Measurements from ENCODE around the gene CHD6.

Gene CHD6

GRCh38 chr20:41580350-41580749, 37.8 kb downstream of the CHD6 start:
- DNase-seq (ENCODE audit: low spot score), result no peak

DNA sequence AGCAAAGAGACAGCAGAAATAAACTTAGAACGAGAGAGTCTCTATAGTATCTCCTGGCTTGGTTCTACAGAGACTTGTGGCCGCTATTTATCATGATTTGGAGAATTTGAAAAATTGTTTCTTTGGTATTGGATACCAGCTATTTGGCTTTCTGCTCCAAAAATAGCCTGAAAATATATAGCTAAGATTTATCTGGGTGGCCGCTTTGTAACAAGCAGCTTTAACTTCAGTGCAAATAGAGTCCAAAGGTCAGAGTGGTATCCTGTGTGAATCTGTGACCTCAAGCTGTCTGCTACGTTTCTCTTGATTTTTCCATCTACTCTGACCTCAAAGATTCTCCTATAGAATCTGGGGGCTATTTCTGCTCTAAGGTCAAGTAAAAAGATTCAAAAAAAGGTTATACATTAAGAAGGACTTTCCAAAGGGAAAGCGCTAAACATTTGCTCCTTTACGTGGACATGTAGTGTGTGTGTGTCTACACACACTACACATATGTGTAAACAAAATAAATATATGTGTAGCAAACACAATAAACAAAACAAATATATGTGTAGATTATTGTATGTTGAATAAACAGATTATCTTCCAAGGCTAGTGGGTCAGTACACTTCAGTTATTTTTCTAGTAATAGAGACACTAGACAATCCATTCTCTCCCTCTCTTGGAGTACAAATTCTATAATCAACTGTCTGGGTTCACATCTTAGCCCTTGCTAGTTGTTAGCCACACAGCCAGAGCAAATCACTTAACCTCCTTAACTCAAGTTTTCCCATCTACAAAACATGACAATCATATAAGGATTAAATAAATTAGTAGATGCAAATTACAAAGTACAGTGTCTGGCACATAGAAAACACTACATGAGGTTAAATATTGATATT, 40.8 kb downstream of the CHD6 start:
- DNase-seq (ENCODE audit: low spot score), result no peak

DNA sequence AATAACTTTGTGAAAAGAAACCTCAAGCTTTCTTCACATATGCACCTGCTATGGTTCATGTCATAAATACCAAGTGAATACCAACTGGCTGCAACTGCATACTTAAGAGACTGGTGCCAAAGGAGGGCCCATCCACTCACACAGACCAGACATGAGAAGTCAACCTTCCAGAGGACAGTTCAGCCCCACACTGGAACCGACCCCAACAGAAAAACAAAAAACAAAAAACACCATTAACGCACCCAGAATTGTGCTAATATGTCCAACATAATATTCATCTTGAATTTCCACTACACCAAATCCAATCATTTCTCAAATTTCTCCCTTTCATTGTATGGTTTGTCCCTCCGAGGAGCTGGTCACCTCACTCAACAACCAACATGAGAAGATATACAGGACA, 42.8 kb downstream of the CHD6 start:
- no peak for DNase-seq (ENCODE audit: low spot score)

- no peak for DNase-seq (ENCODE audit: low spot score)
Observed at GRCh38 chr20:41574802-41575389, 43.3 kb downstream of the CHD6 start.

- no peak for DNase-seq (ENCODE audit: low spot score)
Observed at GRCh38 chr20:41573955-41574354, 44.2 kb downstream of the CHD6 start.

DNA sequence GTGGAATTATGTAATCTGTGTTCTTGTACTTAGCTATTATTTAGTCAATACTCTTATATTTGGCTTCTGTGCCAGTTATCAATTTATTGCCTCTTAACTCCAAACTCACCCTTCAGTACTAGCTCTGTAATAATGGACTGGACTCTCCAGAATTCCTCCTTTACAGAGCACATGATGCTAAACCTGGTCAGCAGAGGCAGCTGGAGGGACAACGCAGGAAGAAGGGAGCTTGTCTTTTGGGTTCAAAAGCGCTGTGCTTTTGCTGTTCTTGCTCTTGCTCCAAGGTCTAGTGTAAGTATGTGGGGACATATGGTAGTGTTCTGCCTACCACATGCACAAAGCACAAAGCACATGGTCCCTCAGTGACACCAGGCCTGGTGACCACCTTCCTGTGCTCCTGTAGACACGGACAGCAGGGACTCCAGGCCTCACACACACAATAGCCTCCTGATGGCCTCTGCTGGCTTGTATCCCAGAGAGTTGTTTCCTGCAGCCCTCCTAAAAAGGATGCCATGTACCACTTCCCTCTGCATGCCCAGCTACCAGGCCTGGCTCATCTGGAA, 46.1 kb downstream of the CHD6 start:
- no peak for DNase-seq (ENCODE audit: low spot score)

- DNase-seq (ENCODE audit: low spot score), result no peak
Observed at GRCh38 chr20:41571006-41571405, 47.2 kb downstream of the CHD6 start.

DNA sequence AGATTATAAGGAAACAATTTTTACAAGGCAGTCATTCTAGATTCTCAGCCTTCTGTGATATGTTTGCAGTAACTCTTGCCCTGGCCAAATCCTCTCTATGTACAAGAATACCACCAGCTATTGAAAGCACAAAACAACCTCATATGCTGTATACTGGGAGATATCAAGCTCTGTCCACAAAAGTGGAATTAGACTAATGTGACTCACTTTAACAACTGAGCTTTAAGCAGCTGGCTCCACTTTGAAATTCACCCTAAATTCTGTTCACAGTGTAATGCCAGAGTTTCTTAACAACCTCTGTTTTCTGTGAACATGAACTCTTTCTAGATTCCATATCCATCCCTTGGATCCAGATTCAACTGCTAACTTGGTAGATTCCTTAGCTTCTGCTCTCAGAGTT, 47.6 kb downstream of the CHD6 start:
- DNase-seq (ENCODE audit: low spot score), result no peak

DNA sequence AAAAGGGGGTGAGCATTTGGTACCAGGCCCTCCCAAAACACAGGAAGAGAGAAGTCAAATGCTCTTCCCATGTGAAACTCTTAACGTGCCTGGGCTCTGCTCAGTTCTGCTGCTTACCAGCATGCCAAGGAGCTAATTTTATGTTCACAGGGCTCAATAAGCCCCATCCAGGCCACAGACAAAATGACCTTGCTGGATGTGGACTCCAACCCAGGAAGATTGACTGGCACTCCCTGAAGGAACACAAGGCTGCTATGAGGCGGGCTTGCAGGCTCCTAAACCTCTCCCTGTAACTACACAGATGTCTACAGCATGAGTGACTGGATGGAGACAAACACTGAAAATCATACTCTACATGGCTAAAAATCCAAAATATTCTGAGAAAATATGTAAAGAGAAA, 50.6 kb downstream of the CHD6 start:
- no peak for DNase-seq (ENCODE audit: low spot score)

DNA sequence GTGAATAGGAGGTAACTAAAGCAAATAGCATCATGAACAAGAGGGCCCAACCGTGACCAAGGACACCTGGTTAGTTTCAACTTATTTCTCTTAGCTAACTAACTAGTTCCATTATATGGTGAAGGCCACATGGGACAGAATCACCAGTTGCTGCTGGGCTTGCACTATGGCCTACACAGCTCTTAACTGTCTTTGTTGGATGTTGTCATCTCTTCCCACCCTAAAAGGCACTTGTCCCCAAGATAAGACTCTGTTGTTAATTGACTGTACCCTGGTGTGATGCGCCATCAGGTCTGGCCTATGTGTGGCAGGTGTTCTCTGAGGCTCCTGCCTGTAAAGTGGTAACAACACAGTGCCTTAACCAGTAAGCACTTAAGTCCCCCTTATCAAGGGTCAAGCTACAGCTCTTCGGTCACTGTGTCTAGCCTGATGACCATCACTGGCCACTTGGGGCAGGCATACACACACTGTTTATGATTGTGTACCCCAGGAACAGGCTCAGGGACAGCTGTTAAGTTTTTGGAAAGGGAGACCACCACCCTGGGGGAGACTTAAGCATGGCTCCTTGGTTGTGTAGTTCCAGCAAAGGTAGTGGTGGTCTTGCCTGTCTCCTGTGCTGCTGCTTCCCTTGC, 51.2 kb downstream of the CHD6 start:
- no peak for DNase-seq (ENCODE audit: low spot score)

- peak; percentile 18 for DNase-seq (ENCODE audit: low spot score)
Observed at GRCh38 chr20:41563087-41563486, 55.1 kb downstream of the CHD6 start.

DNA sequence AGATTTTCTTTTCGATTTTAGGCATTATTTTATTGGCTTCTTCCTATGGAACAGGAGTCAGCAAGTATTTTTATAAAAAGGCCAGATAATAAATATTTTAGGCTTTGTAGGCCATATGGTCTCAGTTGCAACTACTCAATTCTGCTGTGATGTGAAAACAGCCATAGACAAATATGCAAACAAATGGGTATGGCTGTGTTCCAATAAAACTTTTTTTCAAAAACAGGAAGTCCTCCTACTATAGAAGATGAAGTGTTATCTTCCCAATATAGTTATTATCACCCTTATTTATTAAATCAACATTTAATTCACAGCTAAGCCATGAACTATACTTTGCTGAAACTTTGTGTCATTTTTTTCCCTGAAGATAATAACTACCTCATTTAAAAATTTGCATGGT, 57.2 kb downstream of the CHD6 start:
- no peak for DNase-seq (ENCODE audit: low spot score)

DNA sequence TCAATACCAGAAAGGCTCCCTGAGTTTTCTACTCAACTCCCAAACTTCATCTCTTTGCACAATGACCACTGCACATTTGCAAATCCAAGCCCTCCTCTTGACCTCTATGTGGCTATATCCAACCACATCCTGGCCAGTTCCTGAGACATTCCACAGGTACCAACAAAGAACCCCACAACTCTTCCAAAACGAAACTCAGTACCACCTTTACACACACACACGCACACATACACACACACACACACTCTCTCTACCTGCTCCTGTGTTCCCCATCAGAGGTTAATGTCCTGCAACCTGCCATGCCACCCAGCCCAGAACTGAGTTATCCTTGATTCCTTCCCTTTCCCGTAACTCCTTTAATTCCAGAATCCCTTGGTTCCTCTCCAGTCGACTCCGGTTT, 58.5 kb downstream of the CHD6 start:
- DNase-seq (ENCODE audit: low spot score), result no peak

GRCh38 chr20:41553142-41553879, 64.9 kb downstream of the CHD6 start:
- DNase-seq (ENCODE audit: low spot score), result no peak

GRCh38 chr20:41552295-41553068, 65.7 kb downstream of the CHD6 start:
- no peak for DNase-seq (ENCODE audit: low spot score)

GRCh38 chr20:41551011-41551705, 67.0 kb downstream of the CHD6 start:
- DNase-seq (ENCODE audit: low spot score), result no peak

GRCh38 chr20:41547221-41547620, 71.0 kb downstream of the CHD6 start:
- DNase-seq (ENCODE audit: low spot score), result no peak

GRCh38 chr20:41546535-41546934, 71.6 kb downstream of the CHD6 start:
- DNase-seq (ENCODE audit: low spot score), result no peak

GRCh38 chr20:41544472-41544871, 73.7 kb downstream of the CHD6 start:
- no peak for DNase-seq (ENCODE audit: low spot score)

- no peak for DNase-seq (ENCODE audit: low spot score)
Observed at GRCh38 chr20:41540918-41541317, 77.3 kb downstream of the CHD6 start.

- DNase-seq (ENCODE audit: low spot score), result no peak
Observed at GRCh38 chr20:41540459-41540858, 77.7 kb downstream of the CHD6 start.

Measured in AG08396 (cell line).